22Rv1 (cell line): ENCODE data around the gene PRMT9.

ENCODE experiments used
- H3K27ac ChIP-seq: fragments of 450-650 bp; 2 replicates; pipeline ENCODE4 v1.5.1; 2017
- ZFX ChIP-seq: fragments of 450-650 bp; IDR thresholded peaks from 2 replicates; pipeline ENCODE4 v1.6.1; 2017; ENCODE audit warnings: antibody characterized with exemption, borderline replicate concordance
- TF ChIP-seq, protein P1 (sequence below): fragments of 450-650 bp; IDR thresholded peaks from 2 replicates; pipeline ENCODE4 v1.5.1; 2017; ENCODE audit warnings: mild to moderate bottlenecking

Gene PRMT9

GRCh38 chr4:147648656-147649055 is 35.3 kb downstream of the PRMT9 start:
- H3K27ac ChIP-seq, result no peak overlapping the region
- TF ChIP-seq ZFX, result no peak
- TF ChIP-seq, protein P1, sequence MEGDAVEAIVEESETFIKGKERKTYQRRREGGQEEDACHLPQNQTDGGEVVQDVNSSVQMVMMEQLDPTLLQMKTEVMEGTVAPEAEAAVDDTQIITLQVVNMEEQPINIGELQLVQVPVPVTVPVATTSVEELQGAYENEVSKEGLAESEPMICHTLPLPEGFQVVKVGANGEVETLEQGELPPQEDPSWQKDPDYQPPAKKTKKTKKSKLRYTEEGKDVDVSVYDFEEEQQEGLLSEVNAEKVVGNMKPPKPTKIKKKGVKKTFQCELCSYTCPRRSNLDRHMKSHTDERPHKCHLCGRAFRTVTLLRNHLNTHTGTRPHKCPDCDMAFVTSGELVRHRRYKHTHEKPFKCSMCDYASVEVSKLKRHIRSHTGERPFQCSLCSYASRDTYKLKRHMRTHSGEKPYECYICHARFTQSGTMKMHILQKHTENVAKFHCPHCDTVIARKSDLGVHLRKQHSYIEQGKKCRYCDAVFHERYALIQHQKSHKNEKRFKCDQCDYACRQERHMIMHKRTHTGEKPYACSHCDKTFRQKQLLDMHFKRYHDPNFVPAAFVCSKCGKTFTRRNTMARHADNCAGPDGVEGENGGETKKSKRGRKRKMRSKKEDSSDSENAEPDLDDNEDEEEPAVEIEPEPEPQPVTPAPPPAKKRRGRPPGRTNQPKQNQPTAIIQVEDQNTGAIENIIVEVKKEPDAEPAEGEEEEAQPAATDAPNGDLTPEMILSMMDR, result no peak

DNA sequence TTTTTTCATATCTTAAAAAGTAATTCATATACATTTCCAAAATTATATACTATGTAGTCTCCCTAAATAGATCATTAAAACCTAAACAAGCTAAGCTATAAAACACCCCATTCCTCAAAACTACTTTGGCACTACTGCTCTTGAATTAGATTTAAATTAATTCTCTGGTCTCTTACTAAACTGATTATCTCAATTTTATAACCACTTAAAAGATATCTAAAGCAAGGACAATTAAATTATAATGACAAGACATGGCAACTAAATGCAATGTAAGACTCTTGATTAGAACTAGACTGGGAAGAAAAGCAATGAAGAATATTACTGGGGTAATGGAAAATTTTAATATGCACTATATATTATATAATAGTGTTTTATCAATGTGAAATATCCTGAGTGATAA is 38.9 kb downstream of the PRMT9 start:
- no peak for TF ChIP-seq ZFX
- TF ChIP-seq, protein P1, result no peak
- H3K27ac ChIP-seq, result no peak overlapping the region

DNA sequence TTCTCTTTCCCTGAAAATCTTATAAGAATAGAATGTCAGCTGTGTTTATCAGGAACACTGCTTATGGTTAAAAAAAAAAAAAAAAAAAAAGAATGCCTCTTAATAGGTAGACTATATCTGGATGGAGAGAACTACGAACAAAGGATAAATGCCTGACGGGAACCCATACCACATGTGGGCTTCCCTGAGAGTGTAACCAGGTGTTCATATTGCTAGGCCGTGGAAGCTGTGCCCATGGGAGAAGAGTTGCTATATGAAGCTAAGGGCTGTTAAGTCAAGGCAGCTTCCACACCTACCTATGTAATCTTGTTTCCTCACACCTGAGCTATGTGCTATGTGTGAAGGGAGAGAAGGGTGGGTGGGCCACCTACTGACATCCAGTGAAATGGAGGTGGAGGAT is 39.5 kb downstream of the PRMT9 start:
- TF ChIP-seq, protein P1, result no peak
- TF ChIP-seq ZFX, result no peak
- H3K27ac ChIP-seq, result no peak overlapping the region

DNA sequence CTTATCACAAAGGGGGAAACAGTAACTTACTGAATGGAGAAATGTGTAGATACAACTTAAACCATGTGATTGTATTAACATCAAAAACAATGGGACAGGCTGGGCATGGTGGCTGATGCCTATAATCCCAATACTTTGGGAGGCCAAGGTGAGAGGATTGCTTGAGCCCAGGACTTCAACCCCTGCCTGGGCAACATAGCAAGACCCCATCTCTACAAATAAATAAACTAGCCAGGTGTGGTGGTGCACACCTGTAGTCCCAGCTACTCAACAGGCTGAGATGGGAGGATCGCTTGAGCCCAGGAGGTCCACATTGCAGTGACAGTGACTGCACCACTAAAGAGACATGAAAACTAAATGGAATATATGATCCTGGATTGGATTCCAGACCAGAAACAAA is 40.3 kb downstream of the PRMT9 start:
- no peak overlapping the region for H3K27ac ChIP-seq
- no peak for TF ChIP-seq ZFX
- TF ChIP-seq, protein P1, result no peak

- no peak for TF ChIP-seq ZFX
- TF ChIP-seq, protein P1, result no peak
- H3K27ac ChIP-seq, result no peak overlapping the region
Measured at GRCh38 chr4:147640331-147640730, 43.6 kb downstream of the PRMT9 start.

GRCh38 chr4:147639388-147639787 is 44.6 kb downstream of the PRMT9 start:
- no peak overlapping the region for H3K27ac ChIP-seq

GRCh38 chr4:147638942-147639341 is 45.0 kb downstream of the PRMT9 start:
- H3K27ac ChIP-seq, result no peak overlapping the region

More at GRCh38 chr4:147639388-147639787, 44.6 kb downstream of the PRMT9 start:
- TF ChIP-seq, protein P1, result no peak
- TF ChIP-seq ZFX, result no peak

More at GRCh38 chr4:147638942-147639341, 45.0 kb downstream of the PRMT9 start:
- TF ChIP-seq, protein P1, result no peak
- no peak for TF ChIP-seq ZFX
